Epithelial cell of proximal tubule (primary cell): ENCODE measurements around the gene SCN4A. TPM values are rescaled to one million over a fixed set of nuclear protein-coding genes. Genes with fewer than 3 reads are reported as not detected.

Experiments
- DNase-seq: peaks from one replicate; pipeline ENCODE4 v3.0.0-alpha.2; 2011; ENCODE audit warnings: low read depth
- H3K4me3 ChIP-seq: 2 replicates; pipeline ENCODE4 v1.5.1; 2011; ENCODE audit warnings: low read depth, mild to moderate bottlenecking, low read length
- total RNA-seq: library from RNA; depleted of rRNA; stranded (reverse); fragments of >200 nt; gene quantifications from 2 replicates; pipeline ENCODE4 v1.2.3, GENCODE V29; 2015
- TF ChIP-seq, protein P1 (sequence below): conservative IDR thresholded peaks from 2 replicates; pipeline ENCODE4 v1.5.1; 2012; ENCODE audit warnings: low read depth, mild to moderate bottlenecking, low read length

SCN4A gene
- total RNA-seq, 1 donor from 2014 or later: not detected

GRCh38 chr17:63967953-63968352 lies 4.8 kb downstream of the SCN4A start:
- TF ChIP-seq, protein P1, sequence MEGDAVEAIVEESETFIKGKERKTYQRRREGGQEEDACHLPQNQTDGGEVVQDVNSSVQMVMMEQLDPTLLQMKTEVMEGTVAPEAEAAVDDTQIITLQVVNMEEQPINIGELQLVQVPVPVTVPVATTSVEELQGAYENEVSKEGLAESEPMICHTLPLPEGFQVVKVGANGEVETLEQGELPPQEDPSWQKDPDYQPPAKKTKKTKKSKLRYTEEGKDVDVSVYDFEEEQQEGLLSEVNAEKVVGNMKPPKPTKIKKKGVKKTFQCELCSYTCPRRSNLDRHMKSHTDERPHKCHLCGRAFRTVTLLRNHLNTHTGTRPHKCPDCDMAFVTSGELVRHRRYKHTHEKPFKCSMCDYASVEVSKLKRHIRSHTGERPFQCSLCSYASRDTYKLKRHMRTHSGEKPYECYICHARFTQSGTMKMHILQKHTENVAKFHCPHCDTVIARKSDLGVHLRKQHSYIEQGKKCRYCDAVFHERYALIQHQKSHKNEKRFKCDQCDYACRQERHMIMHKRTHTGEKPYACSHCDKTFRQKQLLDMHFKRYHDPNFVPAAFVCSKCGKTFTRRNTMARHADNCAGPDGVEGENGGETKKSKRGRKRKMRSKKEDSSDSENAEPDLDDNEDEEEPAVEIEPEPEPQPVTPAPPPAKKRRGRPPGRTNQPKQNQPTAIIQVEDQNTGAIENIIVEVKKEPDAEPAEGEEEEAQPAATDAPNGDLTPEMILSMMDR: no peak
- no peak for DNase-seq
- H3K4me3 ChIP-seq: no peak overlapping the region

DNA sequence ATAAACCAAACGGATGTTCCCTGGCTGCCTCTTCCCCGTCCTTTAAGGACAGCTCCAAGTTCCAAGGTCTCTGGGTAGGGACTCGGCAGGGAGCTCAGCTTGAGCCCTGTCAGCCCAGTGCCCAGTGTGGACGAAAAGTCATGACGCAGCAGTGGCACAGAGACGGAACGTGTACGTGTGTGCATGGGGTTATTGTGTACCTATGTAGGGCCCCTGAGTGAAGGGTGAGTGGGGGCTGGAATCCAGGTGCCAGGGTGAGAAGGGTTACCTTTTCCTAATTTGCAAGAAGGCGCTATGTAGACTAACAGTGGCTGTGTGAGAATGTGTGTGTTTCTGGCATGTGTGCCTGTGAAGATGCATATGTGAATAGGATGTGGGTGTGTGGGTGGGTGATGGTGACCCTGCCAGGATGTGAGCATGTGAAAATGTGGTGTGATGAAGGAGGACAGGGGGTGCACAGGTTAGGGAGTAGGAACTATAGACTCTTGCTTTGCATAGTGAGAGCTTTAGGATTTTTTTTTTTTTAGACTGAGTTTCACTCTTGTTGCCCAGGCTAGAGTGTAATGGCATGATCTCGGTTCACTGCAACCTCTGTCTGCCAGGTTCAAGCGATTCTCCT lies 6.0 kb downstream of the SCN4A start:
- DNase-seq: no peak
- TF ChIP-seq, protein P1: no peak
- H3K4me3 ChIP-seq: no peak overlapping the region

DNA sequence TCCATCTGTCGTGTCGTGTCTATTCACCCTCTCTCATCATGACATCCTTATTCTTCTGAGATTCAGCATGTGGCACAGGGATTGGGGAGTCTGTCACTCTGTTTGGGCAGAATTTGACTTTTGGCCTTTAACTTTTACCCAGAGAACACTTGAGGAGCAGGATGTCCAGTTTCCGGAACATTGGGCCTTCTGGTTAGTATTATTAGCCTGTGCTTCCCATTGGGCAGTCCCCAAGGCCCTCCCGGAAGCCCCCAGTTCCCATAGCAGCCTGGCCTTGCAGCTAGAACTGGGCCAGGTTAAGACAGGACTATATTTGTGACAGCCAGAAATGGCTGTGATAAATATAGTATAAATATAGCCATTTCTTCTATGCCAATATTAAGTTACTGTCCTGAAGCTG lies 9.6 kb downstream of the SCN4A start:
- DNase-seq: no peak
- H3K4me3 ChIP-seq: no peak overlapping the region
- TF ChIP-seq, protein P1: no peak

GRCh38 chr17:63962298-63962744 lies 10.4 kb downstream of the SCN4A start:
- no peak overlapping the region for H3K4me3 ChIP-seq
- no peak for DNase-seq

DNA sequence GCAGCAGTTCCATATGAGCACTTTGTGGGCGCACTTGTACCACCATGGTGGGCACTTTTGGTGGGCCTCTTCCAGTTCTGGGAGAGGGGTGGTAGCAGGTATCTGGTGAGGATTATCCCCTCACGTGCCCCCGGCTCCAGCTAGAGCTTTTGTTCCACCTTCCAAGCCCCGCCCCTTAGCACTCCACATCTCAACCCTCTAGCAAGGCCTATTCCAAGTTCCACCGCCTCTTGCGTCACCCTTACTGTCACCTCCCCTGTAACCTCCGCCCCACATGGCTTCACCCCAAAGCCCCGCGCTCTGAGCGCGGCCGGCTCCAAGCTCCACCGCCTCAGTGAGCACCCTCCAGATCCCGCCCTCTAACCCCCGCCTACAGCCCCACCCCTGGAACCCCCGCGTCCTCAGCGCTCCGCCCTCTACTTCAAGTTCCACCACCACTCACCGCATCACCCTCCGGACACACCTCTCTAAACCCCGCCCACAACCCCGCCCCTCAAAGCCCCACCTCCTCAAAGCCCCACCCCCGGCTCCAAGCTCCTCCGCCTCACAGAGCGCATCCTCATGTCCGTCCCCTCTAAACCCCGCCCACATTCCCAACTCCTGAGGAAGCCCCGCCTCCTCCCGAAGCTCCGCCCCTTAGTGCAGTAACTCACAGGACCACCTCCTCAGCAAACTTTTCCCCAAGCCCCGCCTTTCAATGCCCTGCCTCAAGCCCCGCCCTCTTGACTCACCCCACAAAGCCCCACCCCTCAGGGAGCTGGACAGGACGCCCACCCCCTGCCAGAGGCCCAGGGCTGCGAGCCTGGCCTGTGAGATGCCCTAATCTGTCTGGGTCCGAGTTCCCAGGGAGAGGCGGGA lies 11.1 kb downstream of the SCN4A start:
- no peak for DNase-seq
- no peak overlapping the region for H3K4me3 ChIP-seq
- TF ChIP-seq, protein P1: no peak

More at GRCh38 chr17:63962298-63962744, 10.4 kb downstream of the SCN4A start:
- TF ChIP-seq, protein P1: no peak

- no peak for DNase-seq
Measured at GRCh38 chr17:63960430-63960829, 12.3 kb downstream of the SCN4A start.

More at GRCh38 chr17:63960430-63960829, 12.3 kb downstream of the SCN4A start:
- H3K4me3 ChIP-seq: no peak overlapping the region
- TF ChIP-seq, protein P1: no peak
